GM19193 (cell line): Measurements from ENCODE around the gene SLC35B2.

Experiments used
- POLR2A ChIP-seq: IDR thresholded peaks from 4 replicates; pipeline ENCODE4 v1.6.1; 2011; ENCODE audit not compliant: insufficient read depth, insufficient read length; ENCODE audit errors: extremely low read depth

Gene SLC35B2

DNA sequence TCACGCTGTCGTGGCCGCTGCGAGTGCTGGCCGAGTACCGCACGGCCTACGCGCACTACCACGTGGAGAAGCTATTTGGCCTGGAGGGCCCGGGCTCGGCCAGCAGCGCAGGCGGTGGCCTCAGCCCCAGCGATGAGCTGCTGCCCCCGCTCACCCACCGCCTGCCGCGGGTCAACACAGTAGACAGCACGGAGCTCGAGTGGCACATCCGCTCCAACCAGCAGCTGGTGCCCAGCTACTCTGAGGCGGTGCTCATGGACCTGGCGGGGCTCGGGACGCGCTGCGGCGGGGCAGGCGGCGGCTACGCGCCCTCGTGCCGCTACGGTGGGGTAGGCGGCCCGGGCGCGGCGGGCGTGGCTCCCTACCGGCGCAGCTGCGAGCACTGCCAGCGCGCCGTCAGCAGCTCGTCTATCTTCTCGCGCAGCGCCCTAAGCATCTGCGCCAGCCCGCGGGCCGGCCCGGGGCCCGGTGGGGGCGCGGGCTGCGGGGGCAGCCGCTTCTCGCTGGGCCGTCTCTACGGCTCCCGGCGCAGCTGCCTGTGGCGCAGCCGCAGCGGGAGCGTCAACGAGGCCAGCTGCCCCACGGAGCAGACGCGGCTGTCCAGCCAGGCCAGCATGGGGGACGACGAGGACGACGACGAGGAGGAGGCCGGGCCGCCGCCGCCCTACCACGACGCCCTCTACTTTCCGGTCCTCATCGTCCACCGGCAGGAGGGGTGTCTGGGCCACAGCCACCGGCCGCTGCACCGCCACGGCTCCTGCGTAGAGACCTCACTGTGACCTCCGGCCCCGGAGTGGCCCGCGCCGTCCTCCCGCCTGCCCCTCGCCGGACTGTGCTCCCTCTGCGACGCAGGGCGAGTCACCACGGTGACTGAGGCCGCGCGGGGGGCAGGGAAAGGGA, 18.7 kb upstream of the SLC35B2 start:
- TF ChIP-seq POLR2A, result no peak

DNA sequence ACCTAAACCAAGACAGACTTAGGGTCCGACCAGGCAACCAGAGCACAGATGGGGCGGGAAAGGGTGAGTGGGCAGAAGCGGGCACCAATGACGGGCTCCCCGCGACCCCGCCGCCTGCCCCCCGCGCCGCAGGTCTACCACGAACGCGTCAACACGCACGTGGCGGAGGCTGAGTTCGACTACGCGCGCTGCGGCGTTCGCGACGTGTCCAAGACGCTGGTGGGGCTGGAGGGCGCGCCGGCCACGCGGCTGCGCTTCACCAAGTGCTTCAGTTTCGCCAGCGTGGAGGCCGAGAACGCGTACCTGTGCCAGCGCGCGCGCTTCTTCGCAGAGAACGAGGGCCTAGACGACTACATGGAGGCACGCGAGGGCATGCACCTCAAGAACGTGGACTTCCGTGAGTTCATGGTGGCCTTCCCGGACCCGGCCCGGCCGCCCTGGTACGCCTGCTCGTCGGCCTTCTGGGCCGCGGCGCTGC, 18.0 kb upstream of the SLC35B2 start:
- TF ChIP-seq POLR2A, result no peak

DNA sequence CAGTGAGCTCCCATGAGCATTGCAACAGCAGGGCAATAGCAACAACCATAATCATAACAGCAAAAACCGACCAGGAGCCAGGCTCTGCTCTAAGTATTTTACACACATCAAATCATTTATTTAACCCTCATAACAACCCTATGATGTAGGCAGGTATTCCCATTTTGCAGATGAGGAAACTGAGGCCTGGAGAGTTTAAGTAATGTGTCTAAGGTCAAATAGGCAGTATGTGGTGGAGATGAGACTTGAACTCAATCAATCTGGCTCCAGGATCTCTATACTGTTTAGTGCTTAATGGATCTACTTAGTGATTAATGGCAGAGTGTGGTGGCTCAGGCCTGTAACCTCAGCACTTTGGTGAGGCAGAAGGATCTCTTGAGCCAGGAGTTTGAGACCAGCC, 16.3 kb upstream of the SLC35B2 start:
- no peak for TF ChIP-seq POLR2A

DNA sequence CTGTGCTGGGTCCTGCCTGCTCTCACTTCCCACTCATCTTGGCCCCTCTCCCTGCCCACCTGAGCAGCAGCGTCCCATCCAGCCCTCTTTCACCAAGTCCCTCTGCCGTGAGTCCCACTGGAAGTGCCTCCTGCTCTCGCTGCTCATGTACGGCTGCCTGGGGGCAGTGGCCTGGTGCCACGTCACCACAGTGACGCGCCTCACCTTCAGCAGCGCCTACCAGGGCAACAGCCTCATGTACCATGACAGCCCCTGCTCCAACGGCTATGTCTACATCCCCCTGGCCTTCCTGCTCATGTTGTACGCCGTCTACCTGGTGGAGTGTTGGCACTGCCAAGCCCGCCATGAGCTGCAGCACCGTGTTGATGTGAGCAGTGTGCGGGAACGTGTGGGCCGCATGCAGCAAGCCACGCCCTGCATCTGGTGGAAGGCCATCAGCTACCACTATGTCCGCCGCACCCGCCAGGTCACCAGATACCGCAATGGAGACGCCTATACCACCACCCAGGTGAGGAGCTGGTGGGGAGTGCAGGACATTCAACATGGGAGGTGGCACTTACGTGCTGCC, 15.8 kb upstream of the SLC35B2 start:
- no peak for TF ChIP-seq POLR2A

DNA sequence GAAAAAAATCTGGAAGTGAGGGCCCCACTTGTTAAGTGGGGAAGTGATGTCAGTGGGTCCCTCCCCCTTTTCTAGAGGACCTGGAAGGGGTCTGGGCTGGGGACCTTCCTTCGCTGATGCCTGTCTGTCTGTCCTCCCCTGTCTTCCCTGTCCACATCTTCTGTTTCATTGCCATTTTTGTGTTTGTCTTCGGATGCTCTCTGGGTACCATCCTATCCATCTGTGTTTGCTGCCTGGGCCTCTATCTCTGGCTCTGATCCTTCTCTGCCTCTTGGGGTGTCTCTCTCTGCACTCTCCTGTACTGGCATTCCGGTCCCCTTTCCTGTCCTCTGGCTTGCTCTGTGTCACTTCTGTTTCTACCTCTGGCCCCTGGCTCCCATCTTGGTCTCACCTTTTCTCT, 15.2 kb upstream of the SLC35B2 start:
- no peak for TF ChIP-seq POLR2A

DNA sequence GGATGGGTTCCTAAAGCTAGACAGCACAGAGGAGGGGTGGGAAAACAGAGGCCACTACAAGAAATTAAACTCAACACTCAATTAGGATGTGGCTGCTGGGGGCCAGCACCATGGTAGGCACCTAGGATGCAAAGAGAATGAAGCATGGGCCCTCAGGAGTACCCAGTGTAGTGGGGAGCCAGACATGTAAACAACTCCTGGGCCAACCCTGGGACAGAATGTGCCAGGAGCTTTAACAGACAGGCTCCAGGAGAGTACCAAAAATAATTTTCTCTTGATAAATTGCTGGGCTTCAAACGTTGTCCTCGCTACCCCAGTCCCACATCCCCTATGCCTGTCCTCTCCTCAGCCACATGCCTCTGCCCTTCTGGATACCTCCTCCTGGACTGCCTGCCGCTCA, 14.6 kb upstream of the SLC35B2 start:
- TF ChIP-seq POLR2A, result no peak

DNA sequence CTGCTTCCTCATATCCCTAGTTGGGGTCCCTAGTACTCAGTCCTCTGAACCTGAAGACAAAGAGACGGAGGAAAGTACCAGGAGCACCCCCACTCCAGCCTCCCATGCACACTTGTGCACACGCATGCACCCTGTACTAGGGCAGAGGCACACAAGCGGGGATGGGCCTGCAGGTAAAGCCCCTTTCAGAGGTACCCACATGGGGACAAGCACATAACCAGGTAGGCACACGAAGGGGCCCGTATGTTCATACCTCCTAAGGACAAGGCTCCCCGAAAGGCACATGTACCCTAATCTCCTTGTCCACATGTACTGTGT, 14.0 kb upstream of the SLC35B2 start:
- no peak for TF ChIP-seq POLR2A

DNA sequence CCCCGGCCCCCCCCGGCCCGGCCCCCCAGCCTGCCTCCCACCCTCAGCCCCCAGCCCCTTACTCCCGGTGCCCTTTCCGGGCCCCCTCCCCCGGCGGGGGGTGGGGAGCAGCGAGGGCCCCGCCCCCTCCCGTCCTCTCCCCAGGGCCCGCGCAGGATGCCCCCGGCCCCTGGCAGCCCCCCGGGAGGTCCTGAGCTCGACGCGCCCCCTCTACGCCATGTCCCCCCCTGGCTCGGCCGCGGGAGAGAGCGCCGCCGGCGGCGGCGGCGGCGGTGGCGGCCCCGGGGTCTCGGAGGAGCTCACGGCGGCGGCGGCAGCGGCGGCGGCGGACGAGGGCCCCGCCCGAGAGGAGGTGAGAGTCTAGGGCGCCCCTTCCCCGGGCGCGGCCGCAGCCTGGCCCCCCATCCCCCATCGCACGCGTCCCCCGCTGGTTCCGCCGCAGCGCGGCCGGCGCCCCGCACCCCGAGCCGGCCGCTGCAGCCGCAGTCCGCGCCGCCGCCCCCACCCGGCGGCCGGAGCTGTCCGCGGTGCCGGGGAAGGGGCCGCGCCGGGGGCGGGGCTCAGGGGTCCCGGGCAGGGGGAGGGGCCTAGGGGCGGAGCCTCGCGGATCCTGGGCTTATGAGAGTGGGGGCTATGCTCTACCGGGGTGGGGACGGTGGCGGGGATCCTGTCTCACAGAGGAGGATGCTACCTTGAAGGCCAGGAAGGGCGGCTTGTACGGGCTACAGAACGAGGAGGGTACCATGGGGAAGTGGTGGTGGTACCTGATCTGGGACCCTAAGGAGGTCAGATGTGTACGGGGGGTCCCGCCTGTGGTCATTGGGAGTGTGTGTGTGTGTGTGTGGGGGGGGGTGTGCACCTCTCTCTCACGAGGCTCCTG, 13.4 kb upstream of the SLC35B2 start:
- no peak for TF ChIP-seq POLR2A

DNA sequence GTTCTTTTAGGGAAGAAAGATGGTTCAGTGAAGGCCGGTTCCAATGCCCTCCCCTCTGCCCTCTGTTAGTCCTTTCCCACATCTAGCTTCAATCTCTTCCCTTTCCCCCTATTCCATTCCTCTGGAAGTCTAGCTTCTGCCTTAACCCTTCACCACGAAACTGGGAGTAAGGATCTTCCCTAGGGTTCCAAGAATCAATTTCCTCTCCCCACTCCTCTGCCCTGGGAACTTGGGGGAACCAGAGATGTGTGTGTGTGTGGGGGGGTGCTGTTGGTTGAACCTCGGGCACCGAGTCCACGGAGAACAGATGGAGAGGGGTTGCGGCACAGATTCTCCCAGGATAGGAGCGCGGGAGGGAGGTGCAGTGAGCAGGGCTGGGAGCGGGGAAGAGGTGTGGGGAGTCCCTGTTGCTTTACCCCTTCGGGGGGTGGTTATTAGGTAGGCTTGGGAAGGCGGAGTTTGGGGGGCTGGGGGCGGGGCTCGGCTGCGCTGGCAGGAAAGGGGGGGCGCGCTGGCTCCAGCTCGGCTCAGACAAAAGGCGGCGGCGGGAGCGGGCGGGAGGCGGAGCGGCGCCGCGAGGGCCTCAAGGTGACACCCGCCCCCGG, 12.7 kb upstream of the SLC35B2 start, which contains the start of gene TMEM151B:
TSS of gene TMEM151B (plus strand) at position 530 of the 605 bp plus-strand sequence. CDS start 293 bp downstream, outside the sequence.
- TF ChIP-seq POLR2A, result no peak

DNA sequence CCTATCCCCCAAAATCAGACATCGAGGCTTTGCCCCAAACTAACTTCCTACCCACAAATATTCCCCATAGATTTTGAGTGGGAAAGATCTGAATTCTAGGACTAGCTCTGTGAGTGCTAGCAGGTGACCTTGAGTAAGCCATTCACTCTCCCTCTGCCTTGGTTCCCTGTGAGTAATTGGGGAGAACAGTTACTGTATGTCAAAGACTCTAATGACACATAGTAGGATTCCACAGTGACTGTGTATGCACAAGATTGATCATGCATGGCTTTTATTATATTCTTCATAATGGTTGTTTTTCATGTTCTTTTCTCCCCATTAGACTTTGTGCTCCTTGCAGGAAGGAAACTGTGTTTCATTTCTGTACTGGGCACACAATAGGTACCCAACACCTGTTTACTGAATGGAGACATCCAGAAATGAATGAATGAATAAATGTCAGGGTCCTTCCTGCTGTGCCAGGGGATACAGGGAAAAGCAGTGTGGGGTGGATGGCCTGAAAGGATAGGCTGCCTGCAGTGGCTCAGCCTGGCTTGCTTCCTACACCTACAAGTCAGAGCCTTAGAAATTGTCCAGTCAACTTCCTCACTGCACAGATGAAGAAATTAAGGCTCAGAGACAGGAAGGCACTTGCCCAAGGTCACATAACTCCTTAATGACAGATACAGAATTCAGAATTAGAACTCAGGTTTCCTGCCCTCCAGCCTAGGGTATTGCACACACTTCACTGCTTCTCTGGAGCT, 12.0 kb upstream of the SLC35B2 start:
- TF ChIP-seq POLR2A, result no peak

DNA sequence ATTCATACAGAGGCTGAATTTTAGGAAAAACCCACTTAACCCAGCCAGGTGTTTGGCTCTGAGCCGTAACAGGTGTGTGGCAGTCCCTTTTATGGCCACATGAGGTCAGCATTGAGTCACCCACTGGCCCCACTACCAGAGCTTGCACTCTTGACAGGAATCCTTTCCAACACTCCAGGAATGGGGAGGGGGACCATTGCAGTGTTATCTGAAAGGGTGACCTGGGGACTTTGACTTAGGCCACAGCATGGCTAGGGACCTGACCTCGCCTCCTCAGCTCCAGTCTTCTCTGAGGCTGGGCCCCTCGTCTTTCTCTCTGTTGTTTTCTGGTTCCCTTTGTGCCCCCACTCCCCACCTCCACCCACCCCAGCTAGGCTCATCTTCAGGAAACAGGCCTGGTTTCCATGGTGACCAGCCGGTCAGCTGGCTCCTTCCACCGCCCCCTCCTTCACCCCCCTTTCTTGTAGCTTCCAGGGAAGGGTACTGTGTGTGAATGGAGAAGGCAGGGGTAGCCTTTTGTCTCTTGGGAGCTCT, 10.8 kb upstream of the SLC35B2 start:
- no peak for TF ChIP-seq POLR2A

DNA sequence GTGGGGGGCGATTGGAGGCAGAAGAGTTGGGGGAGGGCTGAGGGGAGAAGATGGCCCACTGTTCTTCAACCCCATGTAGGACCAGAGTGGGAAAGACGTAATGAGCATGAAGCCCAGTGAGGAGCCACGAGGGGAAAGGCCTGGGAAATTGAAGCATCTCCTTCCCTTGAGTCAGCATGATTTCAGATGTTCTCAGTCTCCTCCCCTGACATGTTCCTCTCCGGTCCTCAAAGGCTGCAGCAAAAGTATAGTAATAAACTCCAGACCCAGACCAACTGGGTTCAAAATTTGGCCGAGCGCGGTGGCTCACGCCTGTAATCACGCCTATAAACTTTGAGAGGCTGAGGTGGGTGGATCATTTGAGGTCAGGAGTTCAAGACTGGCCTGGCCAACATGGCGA, 9.9 kb upstream of the SLC35B2 start:
- TF ChIP-seq POLR2A, result no peak

DNA sequence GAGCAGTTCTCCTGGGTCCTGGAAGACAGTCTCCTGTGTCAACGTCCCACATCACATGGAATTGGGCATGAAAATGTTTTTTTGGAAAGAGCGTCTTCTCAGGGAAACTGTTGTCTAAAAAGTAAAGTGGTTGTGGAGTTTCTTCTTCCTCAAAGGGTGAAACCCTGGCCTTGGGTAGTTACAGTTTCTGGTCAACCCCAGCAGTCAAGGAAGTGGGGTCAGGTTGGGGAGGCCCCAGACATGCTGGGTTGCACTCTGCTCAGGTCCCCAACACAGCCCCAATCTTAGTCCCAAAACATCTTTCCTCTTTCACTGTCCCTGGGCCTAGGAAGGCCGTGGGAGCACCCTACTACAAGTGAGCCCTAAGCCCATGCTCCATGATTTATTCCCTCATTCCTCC, 9.0 kb upstream of the SLC35B2 start:
- no peak for TF ChIP-seq POLR2A

DNA sequence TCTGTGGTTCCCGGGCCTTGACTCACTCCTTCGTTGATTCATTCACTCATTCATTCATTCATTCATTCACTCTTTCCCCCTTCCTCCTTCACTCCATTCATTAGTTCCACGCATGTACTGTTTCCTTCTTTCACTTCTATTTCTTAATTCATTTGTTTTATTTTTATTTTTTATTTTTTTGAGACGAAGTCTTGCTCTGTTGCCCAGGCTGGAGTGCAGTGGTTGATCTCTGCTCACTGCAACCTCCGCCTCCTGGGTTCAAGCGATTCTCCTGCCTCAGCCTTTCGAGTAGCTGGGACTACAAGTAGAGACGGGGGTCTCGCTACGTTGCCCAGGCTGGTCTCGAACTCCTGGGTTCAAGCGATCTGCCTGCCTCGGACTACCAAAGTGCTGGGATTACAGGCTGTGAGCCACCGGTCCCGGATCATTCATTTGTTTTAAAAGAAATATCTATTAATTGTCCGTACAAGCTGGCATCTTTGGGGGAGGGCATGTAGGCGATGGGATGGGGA, 8.4 kb upstream of the SLC35B2 start:
- no peak for TF ChIP-seq POLR2A
